ENCODE results near the gene COL13A1.

The COL13A1 gene

DNA sequence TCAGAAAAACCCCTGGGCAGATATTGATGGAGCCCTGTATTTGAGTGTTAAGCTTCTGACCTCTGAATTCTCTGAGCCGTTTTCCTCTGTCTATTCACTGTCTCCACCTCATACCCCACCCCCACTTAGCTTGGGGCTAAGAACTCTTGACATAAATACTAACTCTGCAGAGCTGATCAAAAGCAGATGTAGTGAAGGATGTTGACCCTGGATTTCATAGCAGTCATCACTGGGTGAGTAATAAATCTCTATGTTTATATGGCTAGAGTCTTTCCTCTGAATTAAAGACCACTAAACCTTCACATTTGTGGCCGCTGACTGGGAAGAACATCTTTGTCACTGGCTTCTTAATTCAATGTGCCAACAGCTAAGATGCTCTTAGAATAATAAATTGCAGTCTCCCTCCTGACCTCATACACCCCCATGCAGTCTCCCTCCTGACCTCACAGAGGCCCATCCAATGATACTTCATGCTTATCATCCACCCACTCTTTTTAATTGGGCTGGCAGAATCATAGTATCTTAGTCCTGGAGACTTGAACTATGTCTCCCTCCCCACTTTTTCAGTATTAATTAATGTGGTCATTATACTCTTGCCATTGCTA lies 172.9 kb downstream of the COL13A1 start:
- DNase-seq = no peak

DNA sequence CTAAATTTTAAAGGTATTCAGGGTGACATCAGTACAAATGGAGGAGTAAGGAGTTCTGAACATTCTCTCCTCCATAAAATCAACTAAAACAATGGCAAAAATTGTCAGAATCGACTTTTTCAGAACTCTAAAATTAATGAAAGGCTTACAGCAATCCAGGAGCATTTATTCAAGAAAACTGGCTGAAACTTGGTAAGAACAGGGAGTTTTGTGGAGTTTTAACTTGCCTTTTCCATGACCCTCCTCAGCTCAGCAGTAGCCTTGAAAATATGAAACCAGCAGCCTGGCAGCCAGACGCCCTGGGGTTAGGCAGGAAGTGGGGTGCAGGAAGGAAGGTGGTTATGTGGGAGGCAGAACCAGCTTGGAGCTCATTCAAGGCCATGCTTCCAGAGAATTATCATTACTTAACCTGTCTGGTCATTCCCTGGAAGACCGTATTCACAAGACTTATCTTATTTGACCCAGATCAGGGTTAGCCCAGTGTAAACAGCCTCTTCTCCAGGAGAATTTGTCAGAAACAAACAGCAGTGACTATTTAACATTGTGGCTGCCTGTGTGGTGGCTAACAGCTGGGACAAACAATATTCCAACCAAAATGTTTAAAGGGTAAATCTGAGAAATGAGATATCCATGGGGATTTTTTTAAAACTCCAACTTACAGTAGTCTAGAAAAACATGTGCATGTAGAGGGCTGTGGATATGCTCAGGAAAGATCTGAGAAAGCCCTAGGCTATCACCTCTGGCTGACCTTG lies 175.3 kb downstream of the COL13A1 start:
- DNase-seq = no peak

DNA sequence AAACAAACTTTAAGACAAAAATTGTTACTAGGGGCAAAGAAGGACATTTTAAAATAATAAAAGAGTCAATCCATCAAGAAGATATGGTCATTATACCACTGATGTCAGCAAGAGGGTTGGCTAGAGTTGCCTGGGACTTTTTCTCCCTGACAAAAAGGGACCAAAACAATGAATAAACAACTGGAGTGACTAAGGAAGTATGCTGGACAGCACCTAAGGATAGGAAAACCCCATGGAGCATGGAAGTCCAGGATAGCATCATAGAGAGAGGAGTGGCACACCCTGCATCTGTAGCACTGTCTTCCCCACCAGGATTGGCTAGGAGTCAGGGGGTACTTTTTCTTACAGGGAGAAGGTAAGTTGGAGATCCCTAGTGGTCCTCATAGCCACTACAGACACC lies 177.5 kb downstream of the COL13A1 start:
- DNase-seq = no peak

DNA sequence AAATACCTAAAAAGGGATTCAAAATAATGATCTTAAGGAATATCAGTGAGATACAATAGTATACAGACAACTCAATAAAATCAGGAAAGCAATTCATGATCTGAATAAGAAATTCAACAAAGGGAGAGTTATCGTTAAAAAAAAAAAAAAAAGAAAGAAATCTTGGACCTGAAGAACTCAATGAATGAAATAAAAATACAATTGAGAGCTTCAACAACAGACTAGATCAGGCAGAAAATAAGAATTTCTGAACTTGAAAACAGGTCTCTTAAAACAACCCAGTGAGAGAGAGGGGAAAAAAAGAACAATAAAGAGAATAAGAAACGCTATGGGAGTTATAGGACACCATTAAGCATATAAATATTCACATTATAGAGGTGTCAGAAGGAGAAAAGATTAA lies 179.0 kb downstream of the COL13A1 start:
- DNase-seq = no peak

DNA sequence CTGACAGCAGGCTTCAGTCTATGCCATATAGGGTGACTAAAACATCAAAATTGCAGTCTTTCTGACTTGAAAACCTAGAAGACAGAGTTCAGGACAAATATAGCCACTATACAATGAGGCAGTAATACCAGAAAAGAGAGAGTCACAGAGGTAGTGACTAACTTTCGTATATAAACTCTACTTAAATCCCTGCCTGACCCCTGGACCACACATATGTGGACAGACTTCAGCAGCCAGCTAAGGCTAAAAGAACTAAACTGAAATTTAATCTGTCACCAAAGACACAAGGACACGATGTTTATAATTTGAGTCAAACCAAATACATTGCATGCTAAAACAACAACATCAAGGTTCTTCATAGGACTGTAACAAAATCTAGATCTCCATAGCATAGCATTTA lies 186.4 kb downstream of the COL13A1 start:
- DNase-seq = no peak

DNA sequence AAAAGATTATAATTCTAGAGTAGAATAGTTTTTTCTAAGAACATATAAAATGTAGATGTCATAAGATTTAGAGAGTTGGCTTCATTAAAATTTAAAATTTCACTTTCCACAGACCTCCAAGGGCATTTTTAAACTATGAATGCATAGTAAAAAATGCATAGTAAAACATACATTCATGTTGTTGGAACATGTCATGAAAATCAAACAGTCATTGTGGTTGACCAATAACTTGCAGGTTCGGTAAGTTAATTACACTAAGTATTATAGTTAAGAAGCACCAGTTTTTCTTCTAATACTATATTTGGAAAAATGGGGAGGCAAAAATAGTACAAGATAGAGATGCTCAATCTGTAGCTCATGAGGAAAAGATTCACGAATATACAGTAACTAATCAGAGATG lies 189.4 kb downstream of the COL13A1 start:
- no peak for DNase-seq

DNA sequence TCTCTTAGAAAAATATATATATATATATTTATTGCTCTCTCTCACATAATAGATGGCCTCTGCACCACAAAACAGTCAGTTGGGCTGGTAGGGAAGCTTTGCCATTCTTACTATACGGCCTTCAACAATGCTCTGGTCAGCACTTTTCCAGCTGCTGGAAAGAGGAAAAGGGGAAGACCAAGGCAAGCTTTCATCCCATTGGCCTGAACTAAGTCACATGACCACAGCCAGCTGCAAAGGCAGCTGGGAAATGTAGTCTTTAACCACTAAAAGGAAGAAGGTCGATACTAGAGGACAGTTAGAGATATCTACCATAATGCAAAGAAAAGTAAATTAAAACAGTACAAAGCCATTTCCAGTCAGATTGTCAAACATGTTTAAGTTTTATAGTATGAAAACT lies 192.6 kb downstream of the COL13A1 start:
- no peak for DNase-seq

DNA sequence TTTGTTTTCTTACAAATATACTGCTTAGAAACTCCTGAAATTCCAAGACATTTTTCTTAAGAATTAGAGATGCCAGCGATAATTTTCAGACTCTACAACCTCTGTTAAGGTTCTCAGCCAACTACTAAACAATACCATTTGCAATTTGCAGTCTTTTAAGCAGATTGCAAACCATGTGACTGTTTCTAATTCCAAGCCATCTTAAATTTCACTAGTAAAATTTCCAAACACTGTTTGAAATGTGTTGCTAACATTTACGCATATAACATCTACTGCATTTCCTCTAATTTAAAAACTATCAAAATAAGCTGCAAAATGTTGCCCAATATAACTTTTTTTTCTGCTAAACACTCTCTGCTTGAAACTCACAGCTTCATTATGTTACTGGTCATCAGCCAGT lies 194.9 kb downstream of the COL13A1 start:
- DNase-seq = no peak

DNA sequence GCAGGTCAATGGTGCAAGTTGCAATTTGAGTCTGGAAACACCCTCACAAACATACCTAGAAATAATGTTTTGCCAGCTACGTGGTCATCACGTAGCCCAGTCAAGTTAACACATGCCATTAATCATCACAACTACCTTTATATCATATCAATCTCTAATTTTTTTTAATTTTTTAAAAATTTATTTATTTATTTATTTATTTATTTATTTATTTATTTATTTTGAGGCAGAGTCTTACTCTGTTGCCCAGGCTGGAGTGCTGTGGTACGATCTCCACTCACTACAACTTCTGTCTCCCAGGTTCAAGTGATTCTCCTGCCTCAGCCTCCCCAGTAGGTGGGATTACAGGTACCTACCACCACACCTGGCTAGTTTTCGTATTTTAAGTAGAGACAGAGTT lies 198.6 kb downstream of the COL13A1 start:
- no peak for DNase-seq

DNA sequence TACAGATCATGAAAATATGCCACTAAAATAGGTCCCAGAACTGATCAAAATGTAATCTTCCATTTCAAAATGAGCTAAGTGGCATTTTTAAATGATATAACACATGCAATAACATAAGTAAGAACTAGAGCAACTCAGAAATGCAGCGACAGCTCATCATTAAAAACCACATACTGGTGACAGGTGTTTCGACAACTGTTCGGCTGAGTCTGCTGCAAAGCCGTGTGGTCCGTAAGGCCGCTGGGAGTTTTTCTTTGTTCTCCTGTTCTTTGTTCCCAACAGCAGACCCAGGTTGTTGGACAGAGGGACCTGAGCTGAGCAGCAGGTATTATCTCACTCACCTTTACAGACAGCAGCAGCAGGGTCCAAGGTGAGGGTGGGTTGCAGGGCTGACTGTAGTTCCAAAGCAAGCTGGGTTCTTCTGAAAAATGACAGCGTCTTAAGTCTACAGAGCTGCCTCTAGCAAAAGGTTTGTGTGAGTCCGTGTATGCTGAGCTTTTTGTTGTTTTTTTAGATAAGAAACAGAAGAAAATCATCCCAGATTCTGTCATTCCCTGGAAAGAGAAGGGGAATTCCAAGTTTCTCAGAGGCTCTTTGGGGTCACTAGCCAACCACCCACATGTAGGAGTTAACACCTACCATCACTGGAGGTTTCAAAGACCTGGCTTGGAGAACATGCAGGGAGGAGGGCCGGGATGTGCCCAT lies 205.6 kb downstream of the COL13A1 start:
- DNase-seq = no peak
